Measurements from ENCODE around the gene BNC2.

DNA sequence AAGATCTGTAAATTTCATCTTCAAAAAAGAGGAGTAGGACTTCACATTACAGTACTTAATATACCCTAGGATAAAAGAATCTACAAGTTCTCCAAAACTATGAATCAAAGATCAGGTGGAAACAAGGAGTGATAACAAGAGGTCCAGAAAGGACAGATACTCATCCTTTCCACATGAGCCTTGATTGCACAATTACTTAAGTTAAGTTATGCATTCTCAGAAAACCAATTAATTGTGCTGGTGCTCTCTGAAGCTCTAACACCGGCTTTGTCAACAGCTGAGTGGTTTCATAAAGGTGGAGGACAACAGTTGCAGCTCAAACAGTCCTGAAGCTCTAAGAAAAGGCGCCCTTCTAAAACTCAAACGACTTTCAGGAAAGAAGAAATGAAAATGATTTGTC lies 251.9 kb downstream of the BNC2 start:
- TF ChIP-seq POLR2A (IDR thresholded peaks at IDR 0.05): no peak
- TF ChIP-seq POLR2AphosphoS5 (IDR thresholded peaks at IDR 0.05): no peak
- no peak for TF ChIP-seq CTCF (IDR thresholded peaks at IDR 0.05)
